ENCODE data around the gene SHISAL1.

Gene SHISAL1

GRCh38 chr22:44335903-44336803, 23.4 kb upstream of the SHISAL1 start:
- peaks cover 12% of the 10 kb centered on the region for H3K27me3 Mint-ChIP-seq
- H3K27ac Mint-ChIP-seq = no peak overlapping the region
- no peak overlapping the region for H3K4me3 Mint-ChIP-seq
- peaks cover 5% of the 10 kb centered on the region for H3K4me1 Mint-ChIP-seq (ENCODE audit: low read depth)
- H3K9me3 Mint-ChIP-seq = no peaks in the 10 kb centered on the region
- no peaks in the 10 kb centered on the region for H3K36me3 Mint-ChIP-seq (ENCODE audit: low read depth)

GRCh38 chr22:44335066-44335839, 22.5 kb upstream of the SHISAL1 start:
- Mint-ChIP-seq H3K27me3 (peaks cover 14% of the 10 kb centered on the region), H3K9me3 (no peaks in the 10 kb centered on the region), H3K27ac (no peak overlapping the region), H3K4me3 (no peak overlapping the region), H3K36me3 (ENCODE audit: low read depth) (no peaks in the 10 kb centered on the region), H3K4me1 (ENCODE audit: low read depth) (peaks cover 5% of the 10 kb centered on the region)

GRCh38 chr22:44333847-44334635, 21.3 kb upstream of the SHISAL1 start:
- Mint-ChIP-seq H3K27ac (no peak overlapping the region), H3K27me3 (peaks cover 26% of the 10 kb centered on the region), H3K9me3 (no peaks in the 10 kb centered on the region), H3K4me1 (ENCODE audit: low read depth) (peaks cover 14% of the 10 kb centered on the region), H3K36me3 (ENCODE audit: low read depth) (no peaks in the 10 kb centered on the region), H3K4me3 (no peak overlapping the region)

GRCh38 chr22:44332946-44333345, 20.2 kb upstream of the SHISAL1 start:
- H3K4me1 Mint-ChIP-seq (ENCODE audit: low read depth) = peaks cover 16% of the 10 kb centered on the region
- no peaks in the 10 kb centered on the region for H3K9me3 Mint-ChIP-seq
- no peaks in the 10 kb centered on the region for H3K36me3 Mint-ChIP-seq (ENCODE audit: low read depth)
- H3K27ac Mint-ChIP-seq = no peak overlapping the region
- H3K27me3 Mint-ChIP-seq = peaks cover 32% of the 10 kb centered on the region
- H3K4me3 Mint-ChIP-seq = no peak overlapping the region

- H3K36me3 Mint-ChIP-seq (ENCODE audit: low read depth) = no peaks in the 10 kb centered on the region
- no peaks in the 10 kb centered on the region for H3K9me3 Mint-ChIP-seq
- peak overlapping the region; percentile 50 for H3K4me3 Mint-ChIP-seq
- H3K4me1 Mint-ChIP-seq (ENCODE audit: low read depth) = peaks cover 16% of the 10 kb centered on the region
- no peak overlapping the region for H3K27ac Mint-ChIP-seq
- peaks cover 40% of the 10 kb centered on the region for H3K27me3 Mint-ChIP-seq
These were observed 19.3 kb upstream of the SHISAL1 start for GRCh38 chr22:44331881-44332714.

- H3K4me3 Mint-ChIP-seq = no peak overlapping the region
These were observed 18.3 kb upstream of the SHISAL1 start for GRCh38 chr22:44330744-44331660.

GRCh38 chr22:44330188-44330743, 17.5 kb upstream of the SHISAL1 start:
- Mint-ChIP-seq H3K4me3 (no peak overlapping the region), H3K36me3 (ENCODE audit: low read depth) (no peaks in the 10 kb centered on the region), H3K9me3 (no peaks in the 10 kb centered on the region), H3K4me1 (ENCODE audit: low read depth) (peaks cover 27% of the 10 kb centered on the region), H3K27me3 (peaks cover 56% of the 10 kb centered on the region), H3K27ac (no peak overlapping the region)

More at GRCh38 chr22:44330744-44331660, 18.3 kb upstream of the SHISAL1 start:
- H3K36me3 Mint-ChIP-seq (ENCODE audit: low read depth) = no peaks in the 10 kb centered on the region
- peaks cover 51% of the 10 kb centered on the region for H3K27me3 Mint-ChIP-seq
- no peaks in the 10 kb centered on the region for H3K9me3 Mint-ChIP-seq
- H3K27ac Mint-ChIP-seq = no peak overlapping the region
- peaks cover 22% of the 10 kb centered on the region for H3K4me1 Mint-ChIP-seq (ENCODE audit: low read depth)

- Mint-ChIP-seq H3K27me3 (peaks cover 58% of the 10 kb centered on the region), H3K27ac (no peak overlapping the region), H3K36me3 (ENCODE audit: low read depth) (no peaks in the 10 kb centered on the region), H3K4me1 (ENCODE audit: low read depth) (peaks cover 27% of the 10 kb centered on the region), H3K4me3 (no peak overlapping the region), H3K9me3 (no peaks in the 10 kb centered on the region)
These were observed 16.5 kb upstream of the SHISAL1 start for GRCh38 chr22:44329179-44329796.

- no peaks in the 10 kb centered on the region for H3K36me3 Mint-ChIP-seq (ENCODE audit: low read depth)
- peaks cover 27% of the 10 kb centered on the region for H3K4me1 Mint-ChIP-seq (ENCODE audit: low read depth)
- H3K4me3 Mint-ChIP-seq = no peak overlapping the region
- no peak overlapping the region for H3K27ac Mint-ChIP-seq
- H3K27me3 Mint-ChIP-seq = peaks cover 63% of the 10 kb centered on the region
- H3K9me3 Mint-ChIP-seq = no peaks in the 10 kb centered on the region
These were observed 16.0 kb upstream of the SHISAL1 start for GRCh38 chr22:44328762-44329161.

GRCh38 chr22:44328326-44328725, 15.6 kb upstream of the SHISAL1 start:
- peaks cover 68% of the 10 kb centered on the region for H3K27me3 Mint-ChIP-seq

GRCh38 chr22:44326491-44326885, 13.7 kb upstream of the SHISAL1 start:
- H3K27ac Mint-ChIP-seq = no peak overlapping the region
- H3K4me3 Mint-ChIP-seq = peak overlapping the region; percentile 53
- H3K27me3 Mint-ChIP-seq = peaks cover 58% of the 10 kb centered on the region
- no peaks in the 10 kb centered on the region for H3K36me3 Mint-ChIP-seq (ENCODE audit: low read depth)
- no peaks in the 10 kb centered on the region for H3K9me3 Mint-ChIP-seq
- peaks cover 23% of the 10 kb centered on the region for H3K4me1 Mint-ChIP-seq (ENCODE audit: low read depth)

More at GRCh38 chr22:44328326-44328725, 15.6 kb upstream of the SHISAL1 start:
- no peak overlapping the region for H3K27ac Mint-ChIP-seq
- no peaks in the 10 kb centered on the region for H3K9me3 Mint-ChIP-seq
- no peaks in the 10 kb centered on the region for H3K36me3 Mint-ChIP-seq (ENCODE audit: low read depth)
- peaks cover 27% of the 10 kb centered on the region for H3K4me1 Mint-ChIP-seq (ENCODE audit: low read depth)
- no peak overlapping the region for H3K4me3 Mint-ChIP-seq

GRCh38 chr22:44325718-44326490, 13.2 kb upstream of the SHISAL1 start:
- H3K4me1 Mint-ChIP-seq (ENCODE audit: low read depth) = peaks cover 23% of the 10 kb centered on the region
- H3K27me3 Mint-ChIP-seq = peaks cover 58% of the 10 kb centered on the region
- H3K36me3 Mint-ChIP-seq (ENCODE audit: low read depth) = no peaks in the 10 kb centered on the region
- peak overlapping the region; percentile 53 for H3K4me3 Mint-ChIP-seq
- no peak overlapping the region for H3K27ac Mint-ChIP-seq
- H3K9me3 Mint-ChIP-seq = no peaks in the 10 kb centered on the region

Measured in stimulated activated naive CD8-positive, alpha-beta T cell treated with anti-CD3 and anti-CD28 coated beads, Interleukin-15, Interleukin-2, amounts not matched to agents 100 ng/mL and 50 ng/mL, for 24 hours (primary cell).